ENCODE data around the gene GCNT2.

The GCNT2 gene

GRCh38 chr6:10588562-10589428, 67.6 kb downstream of the GCNT2 start:
- DNase-seq (ENCODE audit: low read depth): no peak
- no peak overlapping the region for H3K4me3 ChIP-seq (ENCODE audit: low read length)
- no peak for TF ChIP-seq CTCF (conservative IDR thresholded peaks at IDR 0.05; ENCODE audit: low read length)

GRCh38 chr6:10589429-10589727, 68.2 kb downstream of the GCNT2 start:
- DNase-seq (ENCODE audit: low read depth): no peak
- no peak for TF ChIP-seq CTCF (conservative IDR thresholded peaks at IDR 0.05; ENCODE audit: low read length)
- H3K4me3 ChIP-seq (ENCODE audit: low read length): no peak overlapping the region

- DNase-seq (ENCODE audit: low read depth): no peak
- no peak overlapping the region for H3K4me3 ChIP-seq (ENCODE audit: low read length)
- no peak for TF ChIP-seq CTCF (conservative IDR thresholded peaks at IDR 0.05; ENCODE audit: low read length)
Observed at GRCh38 chr6:10589983-10590382, 68.8 kb downstream of the GCNT2 start.

GRCh38 chr6:10591422-10592160, 70.4 kb downstream of the GCNT2 start:
- DNase-seq (ENCODE audit: low read depth): no peak
- no peak overlapping the region for H3K4me3 ChIP-seq (ENCODE audit: low read length)
- no peak for TF ChIP-seq CTCF (conservative IDR thresholded peaks at IDR 0.05; ENCODE audit: low read length)

GRCh38 chr6:10595731-10596664, 74.8 kb downstream of the GCNT2 start:
- no peak overlapping the region for H3K4me3 ChIP-seq (ENCODE audit: low read length)
- no peak for DNase-seq (ENCODE audit: low read depth)
- TF ChIP-seq CTCF (conservative IDR thresholded peaks at IDR 0.05; ENCODE audit: low read length): no peak

GRCh38 chr6:10597499-10598001, 76.4 kb downstream of the GCNT2 start:
- TF ChIP-seq CTCF (conservative IDR thresholded peaks at IDR 0.05; ENCODE audit: low read length): no peak
- no peak for DNase-seq (ENCODE audit: low read depth)
- no peak overlapping the region for H3K4me3 ChIP-seq (ENCODE audit: low read length)
